ENCODE data around the gene RPL31. TPM values are rescaled to one million over a fixed set of nuclear protein-coding genes. Genes with fewer than 3 reads are reported as not detected.

Gene RPL31
- total RNA-seq, 2 donors from 2014 or later: 511 to 520 TPM

DNA sequence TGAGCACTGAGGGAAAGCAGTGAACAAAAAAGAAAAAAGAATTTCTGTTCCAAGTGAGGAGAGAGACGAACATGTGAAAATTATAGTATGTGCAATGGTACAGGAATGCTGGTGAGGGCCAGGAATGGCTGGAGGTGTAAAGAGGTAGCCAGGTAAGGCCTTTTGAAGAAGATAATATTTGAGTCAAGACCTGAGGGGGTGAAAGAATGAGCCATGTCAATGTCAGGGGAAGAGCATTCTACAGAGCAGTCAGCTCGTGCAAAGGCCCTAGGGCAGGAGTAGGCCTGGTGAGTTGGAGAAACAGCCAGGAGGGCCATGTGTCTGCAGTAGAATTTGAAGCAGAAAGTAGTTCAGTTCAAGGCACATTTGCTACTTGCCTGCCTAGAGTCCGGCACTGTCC is 12.4 kb upstream of the RPL31 start:
- H3K36me3 ChIP-seq: peaks cover 10% of the 10 kb centered on the region
- H3K27me3 ChIP-seq (replicated peaks; ENCODE audit: insufficient read depth): no peaks in the 10 kb centered on the region
- DNase-seq (ENCODE audit: low spot score): no peak

DNA sequence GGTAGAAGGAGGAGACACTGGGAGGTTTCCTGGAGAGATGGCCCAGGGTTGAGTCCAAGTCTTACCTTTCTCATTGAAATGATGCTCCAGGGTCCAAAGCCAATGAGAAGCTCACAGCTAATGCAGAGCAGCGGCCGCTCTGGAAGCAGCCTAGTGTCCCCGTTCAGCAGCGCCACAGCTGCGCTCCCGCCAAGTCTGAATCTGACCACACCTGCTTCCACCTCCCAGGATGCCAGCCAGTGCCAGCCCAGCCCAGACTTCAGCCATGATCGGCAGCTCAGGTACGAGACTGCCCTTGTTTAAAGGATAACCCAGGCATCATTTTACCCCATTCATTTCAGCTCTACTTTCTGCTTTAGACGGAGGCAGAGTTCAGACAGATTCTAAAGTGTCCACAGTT is 11.9 kb upstream of the RPL31 start:
- TF ChIP-seq, protein P1, sequence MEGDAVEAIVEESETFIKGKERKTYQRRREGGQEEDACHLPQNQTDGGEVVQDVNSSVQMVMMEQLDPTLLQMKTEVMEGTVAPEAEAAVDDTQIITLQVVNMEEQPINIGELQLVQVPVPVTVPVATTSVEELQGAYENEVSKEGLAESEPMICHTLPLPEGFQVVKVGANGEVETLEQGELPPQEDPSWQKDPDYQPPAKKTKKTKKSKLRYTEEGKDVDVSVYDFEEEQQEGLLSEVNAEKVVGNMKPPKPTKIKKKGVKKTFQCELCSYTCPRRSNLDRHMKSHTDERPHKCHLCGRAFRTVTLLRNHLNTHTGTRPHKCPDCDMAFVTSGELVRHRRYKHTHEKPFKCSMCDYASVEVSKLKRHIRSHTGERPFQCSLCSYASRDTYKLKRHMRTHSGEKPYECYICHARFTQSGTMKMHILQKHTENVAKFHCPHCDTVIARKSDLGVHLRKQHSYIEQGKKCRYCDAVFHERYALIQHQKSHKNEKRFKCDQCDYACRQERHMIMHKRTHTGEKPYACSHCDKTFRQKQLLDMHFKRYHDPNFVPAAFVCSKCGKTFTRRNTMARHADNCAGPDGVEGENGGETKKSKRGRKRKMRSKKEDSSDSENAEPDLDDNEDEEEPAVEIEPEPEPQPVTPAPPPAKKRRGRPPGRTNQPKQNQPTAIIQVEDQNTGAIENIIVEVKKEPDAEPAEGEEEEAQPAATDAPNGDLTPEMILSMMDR (IDR thresholded peaks at IDR 0.05): no peak
- no peak overlapping the region for H3K27ac ChIP-seq
- no peaks in the 10 kb centered on the region for H3K9me3 ChIP-seq
- peaks cover 9% of the 10 kb centered on the region for H3K36me3 ChIP-seq
- ATAC-seq (ENCODE audit: insufficient number of reproducible peaks, low FRiP score, low read depth) (no peak), DNase-seq (ENCODE audit: low spot score) (no peak)
- no peaks in the 10 kb centered on the region for H3K27me3 ChIP-seq (replicated peaks; ENCODE audit: insufficient read depth)
- no peak overlapping the region for H3K4me3 ChIP-seq
- no peaks in the 10 kb centered on the region for H3K4me1 ChIP-seq (ENCODE audit: control insufficient read depth in 1 of 2, low read depth in 2 of 2)

More for the DNA sequence above, 12.4 kb upstream of the RPL31 start:
- Histone ChIP-seq H3K4me3 (no peak overlapping the region), H3K9me3 (no peaks in the 10 kb centered on the region), H3K4me1 (ENCODE audit: control insufficient read depth in 1 of 2, low read depth in 2 of 2) (peaks cover 0 to under 1% of the 10 kb centered on the region in 2 donors), H3K27ac (no peak overlapping the region)
- TF ChIP-seq, protein P1 (IDR thresholded peaks at IDR 0.05): no peak
- no peak for ATAC-seq (ENCODE audit: insufficient number of reproducible peaks, low FRiP score, low read depth)

DNA sequence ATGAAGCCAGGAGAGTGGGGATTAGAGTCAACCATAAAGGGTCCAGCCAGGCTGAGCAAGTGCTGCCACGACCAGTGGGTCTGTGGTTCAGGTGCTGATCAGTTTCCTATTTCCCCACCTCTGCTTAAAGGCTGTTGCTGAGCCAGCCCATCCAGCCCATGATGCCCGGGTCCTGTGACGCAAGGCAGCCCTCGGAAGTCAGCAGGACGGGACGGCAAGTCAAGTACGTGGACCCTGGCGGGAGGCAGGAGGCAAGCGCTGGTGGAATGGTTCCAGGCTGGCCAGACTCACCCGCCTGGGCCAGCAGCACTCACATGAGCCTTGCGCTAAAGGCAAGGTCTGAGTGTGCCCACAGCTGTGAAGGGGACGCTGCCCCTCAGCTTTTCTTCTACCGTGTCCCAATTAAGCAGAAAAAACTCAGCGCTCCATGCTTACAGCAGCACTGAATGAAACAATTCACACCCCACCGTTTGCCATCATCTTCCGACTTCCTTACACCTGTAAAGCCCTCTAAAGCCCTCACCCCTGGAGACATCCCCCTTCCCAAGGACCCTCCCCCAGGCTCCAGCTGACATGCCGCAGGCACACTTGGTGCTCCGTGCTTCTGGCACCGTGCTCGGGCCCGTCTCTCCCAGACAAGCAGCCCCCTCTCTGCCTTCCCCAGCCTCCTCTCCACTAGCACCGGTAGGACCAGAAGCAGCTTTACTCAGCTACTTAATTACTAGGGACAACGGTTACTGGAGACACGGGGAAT is 11.3 kb upstream of the RPL31 start:
- ATAC-seq (ENCODE audit: insufficient number of reproducible peaks, low FRiP score, low read depth): no peak
- H3K36me3 ChIP-seq: peaks cover 13% of the 10 kb centered on the region

DNA sequence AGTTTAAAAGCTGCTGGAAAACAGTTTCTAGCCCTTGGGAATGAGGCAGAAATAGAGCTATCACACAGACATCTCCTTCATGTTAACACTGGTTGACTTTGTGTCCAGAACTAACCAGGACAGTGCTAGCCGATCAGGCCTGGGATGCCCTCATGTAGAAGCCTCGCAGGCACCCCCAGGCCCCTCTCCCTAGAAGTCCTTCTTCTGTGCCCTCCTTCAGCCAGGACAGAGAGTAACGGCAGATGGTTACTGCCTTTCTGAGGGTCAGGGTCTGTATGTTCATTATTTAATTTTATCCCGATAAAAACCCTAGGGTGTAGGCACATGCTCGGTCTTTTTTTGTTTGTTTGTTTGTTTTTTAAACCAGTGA is 10.7 kb upstream of the RPL31 start:
- TF ChIP-seq, protein P1 (IDR thresholded peaks at IDR 0.05): no peak
- Histone ChIP-seq H3K4me1 (ENCODE audit: control insufficient read depth in 1 of 2, low read depth in 2 of 2) (no peaks in the 10 kb centered on the region), H3K9me3 (no peaks in the 10 kb centered on the region), H3K4me3 (no peak overlapping the region), H3K27me3 (replicated peaks; ENCODE audit: insufficient read depth) (no peaks in the 10 kb centered on the region), H3K27ac (no peak overlapping the region), H3K36me3 (peaks cover 13% of the 10 kb centered on the region)
- no peak for DNase-seq (ENCODE audit: low spot score)
- ATAC-seq (ENCODE audit: insufficient number of reproducible peaks, low FRiP score, low read depth): no peak

More for the DNA sequence above, 11.3 kb upstream of the RPL31 start:
- Histone ChIP-seq H3K27me3 (replicated peaks; ENCODE audit: insufficient read depth) (no peaks in the 10 kb centered on the region), H3K4me1 (ENCODE audit: control insufficient read depth in 1 of 2, low read depth in 2 of 2) (no peaks in the 10 kb centered on the region), H3K4me3 (no peak overlapping the region), H3K27ac (no peak overlapping the region), H3K9me3 (no peaks in the 10 kb centered on the region)
- no peak for DNase-seq (ENCODE audit: low spot score)
- TF ChIP-seq, protein P1 (IDR thresholded peaks at IDR 0.05): no peak

DNA sequence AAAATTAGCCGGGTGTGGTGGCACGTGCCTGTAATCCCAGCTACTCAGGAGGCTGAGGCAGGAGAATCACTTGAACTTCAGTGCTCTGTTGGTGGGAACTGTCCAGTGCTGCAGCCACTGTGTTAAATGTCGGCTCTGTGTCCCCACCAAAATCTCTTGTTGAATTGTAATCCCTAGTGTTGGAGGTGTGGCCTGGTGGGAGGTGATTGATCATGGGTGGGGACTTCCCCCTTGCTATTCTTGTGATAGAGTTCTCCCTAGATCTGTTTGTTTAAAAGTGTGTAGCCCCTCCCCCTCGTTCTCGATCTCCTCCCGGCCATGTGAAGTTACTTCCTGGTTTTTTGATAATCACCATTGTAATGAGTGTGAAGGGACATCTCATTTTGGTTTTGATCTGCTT is 9.8 kb upstream of the RPL31 start:
- Histone ChIP-seq H3K9me3 (no peaks in the 10 kb centered on the region), H3K4me3 (no peak overlapping the region), H3K4me1 (ENCODE audit: control insufficient read depth in 1 of 2, low read depth in 2 of 2) (no peaks in the 10 kb centered on the region), H3K36me3 (peaks cover 13% of the 10 kb centered on the region), H3K27ac (no peak overlapping the region), H3K27me3 (replicated peaks; ENCODE audit: insufficient read depth) (no peaks in the 10 kb centered on the region)
- TF ChIP-seq, protein P1 (IDR thresholded peaks at IDR 0.05): no peak
- ATAC-seq (ENCODE audit: insufficient number of reproducible peaks, low FRiP score, low read depth): no peak
- no peak for DNase-seq (ENCODE audit: low spot score)
